Keratinocyte (primary cell): ENCODE data around the gene DVL1.

ENCODE experiments used
- EZH2 ChIP-seq: IDR thresholded peaks from one replicate; pipeline ENCODE4 v1.6.1; 2012; ENCODE audit warnings: inconsistent platforms, mild to moderate bottlenecking, low read length, moderate library complexity
- TF ChIP-seq, protein P1 (sequence below), 3 experiments: IDR thresholded peaks in 1 of 3; conservative IDR thresholded peaks in 1 of 3; optimal IDR thresholded peaks in 1 of 3; 2 replicates in 2 of 3; 3 replicates in 1 of 3; pipeline versions ENCODE3 to v1.5.1; 2011; ENCODE audit warnings: low read length in 3 of 3, mild to moderate bottlenecking in 3 of 3, moderate library complexity in 2 of 3, control low read depth in 1 of 3, inconsistent platforms in 1 of 3; ENCODE audit not compliant: insufficient read depth in 2 of 3; ENCODE audit errors: extremely low read depth in 1 of 3

DNA sequence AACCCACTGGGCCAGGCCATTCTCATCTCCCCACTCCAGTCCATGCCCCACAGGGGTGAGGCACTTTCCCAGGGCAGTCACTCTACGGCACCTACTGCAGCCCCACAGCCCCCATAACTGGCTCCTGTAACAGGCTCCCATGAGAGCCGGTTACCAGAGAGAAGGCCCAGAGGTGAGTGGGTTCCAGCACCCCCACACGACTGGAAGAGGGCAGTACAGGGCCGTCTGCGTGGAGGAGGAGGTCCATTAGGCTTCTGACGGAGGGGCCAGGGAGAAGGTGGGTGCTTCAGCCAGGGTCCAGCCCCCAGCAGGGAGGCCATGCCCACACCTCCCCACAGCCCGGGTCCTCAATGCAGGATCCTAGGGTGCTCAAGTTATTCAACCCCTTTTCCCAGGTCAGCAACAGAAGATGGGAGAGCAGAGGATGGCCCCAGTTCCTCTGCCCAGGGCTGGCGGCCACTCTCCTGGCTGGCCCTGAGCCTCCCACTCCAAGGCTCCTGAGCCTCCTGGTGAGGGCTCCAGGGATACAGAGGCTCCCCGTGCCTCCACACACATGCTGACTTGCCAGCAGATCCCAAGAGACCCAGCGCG is 43.1 kb downstream of the DVL1 start:
- TF ChIP-seq, protein P1, sequence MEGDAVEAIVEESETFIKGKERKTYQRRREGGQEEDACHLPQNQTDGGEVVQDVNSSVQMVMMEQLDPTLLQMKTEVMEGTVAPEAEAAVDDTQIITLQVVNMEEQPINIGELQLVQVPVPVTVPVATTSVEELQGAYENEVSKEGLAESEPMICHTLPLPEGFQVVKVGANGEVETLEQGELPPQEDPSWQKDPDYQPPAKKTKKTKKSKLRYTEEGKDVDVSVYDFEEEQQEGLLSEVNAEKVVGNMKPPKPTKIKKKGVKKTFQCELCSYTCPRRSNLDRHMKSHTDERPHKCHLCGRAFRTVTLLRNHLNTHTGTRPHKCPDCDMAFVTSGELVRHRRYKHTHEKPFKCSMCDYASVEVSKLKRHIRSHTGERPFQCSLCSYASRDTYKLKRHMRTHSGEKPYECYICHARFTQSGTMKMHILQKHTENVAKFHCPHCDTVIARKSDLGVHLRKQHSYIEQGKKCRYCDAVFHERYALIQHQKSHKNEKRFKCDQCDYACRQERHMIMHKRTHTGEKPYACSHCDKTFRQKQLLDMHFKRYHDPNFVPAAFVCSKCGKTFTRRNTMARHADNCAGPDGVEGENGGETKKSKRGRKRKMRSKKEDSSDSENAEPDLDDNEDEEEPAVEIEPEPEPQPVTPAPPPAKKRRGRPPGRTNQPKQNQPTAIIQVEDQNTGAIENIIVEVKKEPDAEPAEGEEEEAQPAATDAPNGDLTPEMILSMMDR (optimal IDR thresholded peaks at IDR 0.05 in 1 of 3, IDR thresholded peaks at IDR 0.05 in 1 of 3, conservative IDR thresholded peaks at IDR 0.05 in 1 of 3; ENCODE audit: extremely low read depth in 1 of 3, insufficient read depth in 2 of 3, low read length in 3 of 3) = peak in 2 of 3 experiments; percentile 12 to 20
- TF ChIP-seq EZH2 = no peak
